HG03139 (cell line): Measurements from ENCODE around the gene IFNA6.
A peak's percentile ranks its signal among the peaks of the same experiment; 100 is the strongest.
"Not testable (repeated sequence)": the region's sequence is repeated elsewhere in the genome, so short reads cannot be mapped to it uniquely, and the experiment has no call there.

Source experiments
- ATAC-seq: cut with Tn5 transposase; IDR thresholded peaks from one replicate; pipeline ENCODE4 v1.9.1; 2021; ENCODE audit not compliant: unreplicated experiment

The IFNA6 gene

GRCh38 chr9:21350787-21351186, at the start of gene IFNA6:
Gene IFNA6 (minus strand): TSS chr9:21350887. CDS start chr9:21350887, 0 bp downstream.
- no peak for ATAC-seq

GRCh38 chr9:21399956-21400355, 49.3 kb upstream of the IFNA6 start:
- ATAC-seq = no peak

GRCh38 chr9:21398955-21399489, 48.3 kb upstream of the IFNA6 start:
- no peak for ATAC-seq

GRCh38 chr9:21395778-21396717, 45.4 kb upstream of the IFNA6 start:
- peak; percentile 59 for ATAC-seq

- peak; percentile 80 for ATAC-seq
Measured at GRCh38 chr9:21392270-21392669, 41.6 kb upstream of the IFNA6 start.

- ATAC-seq = no peak
Measured at GRCh38 chr9:21385131-21385670, 34.5 kb upstream of the IFNA6 start, which contains the start of gene IFNA2. Gene IFNA2 (minus strand): TSS chr9:21385398. CDS start chr9:21385329, 69 bp downstream.

GRCh38 chr9:21383627-21384026, 32.9 kb upstream of the IFNA6 start:
- no peak for ATAC-seq

GRCh38 chr9:21381448-21382339, 31.0 kb upstream of the IFNA6 start:
- ATAC-seq = peak; percentile 96

- ATAC-seq = not testable (repeated sequence)
Measured at GRCh38 chr9:21371467-21371866, 20.8 kb upstream of the IFNA6 start.

GRCh38 chr9:21367957-21368356, 17.3 kb upstream of the IFNA6 start, which contains the start of gene IFNA13:
Gene IFNA13 (minus strand): TSS chr9:21368057. CDS start chr9:21368010, 47 bp downstream.
- no peak for ATAC-seq

GRCh38 chr9:21367169-21367568, 16.5 kb upstream of the IFNA6 start:
- ATAC-seq = peak; percentile 64

- no peak for ATAC-seq
Measured at GRCh38 chr9:21362287-21362686, 11.6 kb upstream of the IFNA6 start.

GRCh38 chr9:21357479-21358460, 7.1 kb upstream of the IFNA6 start:
- peak; percentile 90 for ATAC-seq

GRCh38 chr9:21348430-21348970, 2.2 kb downstream of the IFNA6 start:
- ATAC-seq = no peak

GRCh38 chr9:21340735-21341134, 10.0 kb downstream of the IFNA6 start:
- ATAC-seq = no peak

GRCh38 chr9:21336457-21336856, 14.2 kb downstream of the IFNA6 start:
- ATAC-seq = no peak

- ATAC-seq = peak; percentile 78
Measured at GRCh38 chr9:21334701-21335632, 15.7 kb downstream of the IFNA6 start, which contains the start of gene KLHL9. Gene KLHL9 (minus strand): TSS chr9:21335404. CDS start chr9:21334859, 545 bp downstream.

- ATAC-seq = no peak
Measured at GRCh38 chr9:21333226-21333625, 17.5 kb downstream of the IFNA6 start.
